H9 (cell line): Measurements from ENCODE around the gene CCDC82. TPM values are rescaled to one million over a fixed set of nuclear protein-coding genes. Genes with fewer than 3 reads are reported as not detected.

Source experiments
- DNase-seq: peaks from one replicate; pipeline ENCODE4 v3.0.0-alpha.2; 2017
- H2AFZ ChIP-seq: one replicate; pipeline ENCODE4 v1.6.1; 2013; ENCODE audit warnings: mild to moderate bottlenecking, low read length, control low read depth, moderate library complexity
- H2AK5ac ChIP-seq: 2 replicates; pipeline ENCODE4 v1.6.1; 2013; ENCODE audit warnings: low read length, control low read depth, mixed read lengths; ENCODE audit not compliant: insufficient read length
- H2BK120ac ChIP-seq: one replicate; pipeline ENCODE4 v1.6.1; 2013; ENCODE audit warnings: low read depth, mild to moderate bottlenecking, low read length, control low read depth, inconsistent platforms; ENCODE audit not compliant: poor library complexity, severe bottlenecking
- H2BK12ac ChIP-seq: 2 replicates; pipeline ENCODE4 v1.6.1; 2013; ENCODE audit warnings: low read length, control low read depth, mixed read lengths, low read depth; ENCODE audit not compliant: insufficient read length
- H2BK15ac ChIP-seq: 2 replicates; pipeline ENCODE4 v1.6.1; 2013; ENCODE audit warnings: low read depth, low read length, control low read depth
- H2BK20ac ChIP-seq: one replicate; pipeline ENCODE4 v1.6.1; 2013; ENCODE audit warnings: low read depth, mild to moderate bottlenecking, low read length, control low read depth, inconsistent platforms; ENCODE audit not compliant: poor library complexity, severe bottlenecking
- H2BK5ac ChIP-seq: 2 replicates; pipeline ENCODE4 v1.6.1; 2013; ENCODE audit warnings: low read length, control low read depth, mixed read lengths; ENCODE audit not compliant: insufficient read length
- H3K14ac ChIP-seq: 2 replicates; pipeline ENCODE4 v1.6.1; 2013; ENCODE audit warnings: low read length, control low read depth; ENCODE audit not compliant: insufficient read depth
- H3K18ac ChIP-seq: 2 replicates; pipeline ENCODE4 v1.6.1; 2013; ENCODE audit warnings: low read depth, mild to moderate bottlenecking, mixed read lengths, low read length, control low read depth; ENCODE audit not compliant: insufficient read length
- H3K23ac ChIP-seq: 2 replicates; pipeline ENCODE4 v1.6.1; 2013; ENCODE audit warnings: low read length, control low read depth, mixed read lengths, low read depth; ENCODE audit not compliant: insufficient read length
- H3K23me2 ChIP-seq: 2 replicates; pipeline ENCODE4 v1.6.1; 2013; ENCODE audit warnings: low read depth, mild to moderate bottlenecking, mixed read lengths, low read length, control low read depth; ENCODE audit not compliant: insufficient read length, poor library complexity, severe bottlenecking
- H3K27ac ChIP-seq: 2 replicates; pipeline ENCODE4 v1.5.1; 2013; ENCODE audit warnings: low read length, control low read depth, mixed read lengths, low read depth; ENCODE audit not compliant: insufficient read length
- H3K27me3 ChIP-seq: 2 replicates; pipeline ENCODE4 v1.6.1; 2013; ENCODE audit warnings: low read length, control low read depth, inconsistent platforms; ENCODE audit not compliant: insufficient read depth
- H3K4ac ChIP-seq: 2 replicates; pipeline ENCODE4 v1.6.1; 2013; ENCODE audit warnings: low read depth, mild to moderate bottlenecking, control low read depth, inconsistent platforms, low read length, moderate library complexity
- H3K4me1 ChIP-seq: 2 replicates; pipeline ENCODE4 v1.6.1; 2013; ENCODE audit warnings: low read length, control low read depth, inconsistent platforms; ENCODE audit not compliant: insufficient read depth
- H3K4me2 ChIP-seq: 2 replicates; pipeline ENCODE4 v1.6.1; 2013; ENCODE audit warnings: low read length, control low read depth, mixed read lengths; ENCODE audit not compliant: insufficient read length, insufficient read depth
- H3K56ac ChIP-seq: 2 replicates; pipeline ENCODE4 v1.6.1; 2013; ENCODE audit warnings: low read depth, mild to moderate bottlenecking, mixed read lengths, low read length, control low read depth; ENCODE audit not compliant: insufficient read length
- H3K79me1 ChIP-seq: 2 replicates; pipeline ENCODE4 v1.6.1; 2013; ENCODE audit warnings: low read depth, mild to moderate bottlenecking, moderate library complexity, low read length, control low read depth, inconsistent platforms; ENCODE audit not compliant: insufficient read depth, poor library complexity, severe bottlenecking
- H3K79me2 ChIP-seq: 2 replicates; pipeline ENCODE4 v1.6.1; 2013; ENCODE audit warnings: low read length, control low read depth, inconsistent platforms; ENCODE audit not compliant: insufficient read depth
- H3K9ac ChIP-seq: 2 replicates; pipeline ENCODE4 v1.6.1; 2013; ENCODE audit warnings: low read length, control low read depth, mixed read lengths; ENCODE audit not compliant: insufficient read length; ENCODE audit errors: extremely low read depth
- H3K9me3 ChIP-seq: one replicate; pipeline ENCODE4 v1.6.1; 2013; ENCODE audit warnings: low read depth, low read length, inconsistent platforms; ENCODE audit not compliant: control insufficient read depth
- H3T11ph ChIP-seq: one replicate; pipeline ENCODE4 v1.6.1; 2013; ENCODE audit warnings: mild to moderate bottlenecking, low read length, control low read depth, inconsistent platforms
- H4K20me1 ChIP-seq: one replicate; pipeline ENCODE4 v1.6.1; 2013; ENCODE audit not compliant: control insufficient read depth, insufficient read length, insufficient read depth
- H4K5ac ChIP-seq: 2 replicates; pipeline ENCODE4 v1.6.1; 2013; ENCODE audit warnings: low read depth, mild to moderate bottlenecking, mixed read lengths, low read length, control low read depth; ENCODE audit not compliant: insufficient read length
- H4K8ac ChIP-seq: replicated peaks from 2 replicates; pipeline ENCODE4 v1.6.1; 2013; ENCODE audit warnings: low read length, control low read depth, mixed read lengths, low read depth; ENCODE audit not compliant: insufficient read length
- H4K91ac ChIP-seq: 2 replicates; pipeline ENCODE4 v1.6.1; 2013; ENCODE audit warnings: low read depth, mild to moderate bottlenecking, moderate library complexity, mixed read lengths, low read length, control low read depth; ENCODE audit not compliant: insufficient read length
- H3K27ac Mint-ChIP-seq, 3 experiments: 2 replicates in 2 of 3; 3 replicates in 1 of 3; pipeline ENCODE4 v1.8.0; 2020 to 2021; ENCODE audit warnings: mixed read lengths in 3 of 3, mild to moderate bottlenecking in 1 of 3, moderate library complexity in 1 of 3
- H3K27me3 Mint-ChIP-seq: 2 replicates; pipeline ENCODE4 v1.8.0; 2021; ENCODE audit warnings: low read depth, mild to moderate bottlenecking, moderate library complexity, mixed read lengths
- H3K36me3 Mint-ChIP-seq, 3 experiments: 2 replicates in 2 of 3; 3 replicates in 1 of 3; pipeline ENCODE4 v1.8.0; 2020 to 2021; ENCODE audit warnings: low read depth in 3 of 3, mixed read lengths in 3 of 3; ENCODE audit not compliant: insufficient read depth in 1 of 3
- H3K4me1 Mint-ChIP-seq, 2 experiments: 2 replicates each; pipeline ENCODE4 v1.8.0; 2020; ENCODE audit warnings: mixed read lengths in 2 of 2
- H3K4me3 Mint-ChIP-seq, 2 experiments: 2 replicates in 1 of 2; 3 replicates in 1 of 2; pipeline ENCODE4 v1.8.0; 2020 to 2021; ENCODE audit warnings: mild to moderate bottlenecking in 2 of 2, mixed read lengths in 2 of 2, moderate library complexity in 1 of 2
- H3K9me3 Mint-ChIP-seq, 2 experiments: 2 replicates in 1 of 2; 3 replicates in 1 of 2; pipeline ENCODE4 v1.8.0; 2020; ENCODE audit warnings: mild to moderate bottlenecking in 2 of 2, mixed read lengths in 2 of 2, moderate library complexity in 1 of 2
- CTCF ChIP-seq: fragments of 200-600 bp; sonication (generic); conservative IDR thresholded peaks from 3 replicates; pipeline ENCODE4 v1.8.0; 2021; ENCODE audit warnings: antibody characterized with exemption, mild to moderate bottlenecking
- WGBS: extraction: QIAGEN DNeasy Blood & Tissue Kit; methylation state at CpG from one replicate; pipeline ENCODE4 v1.1.7; 2013; ENCODE audit warnings: missing lambda C conversion rate, low lambda C conversion rate, mixed read lengths; ENCODE audit not compliant: insufficient read length; ENCODE audit errors: extremely low coverage; 5-methylcytosine and 5-hydroxymethylcytosine counted together
- total RNA-seq: library from RNA; stranded (reverse); gene quantifications from 2 replicates; pipeline ENCODE4 v1.2.1, GENCODE V29; 2021

CCDC82 gene
- total RNA-seq, 1 experiment from 2014 or later, result 17.4 TPM

- Mint-ChIP-seq H3K27ac (peak overlapping the region in 1 of 3 experiments; percentile 66; a peak in 1 of 7 replicates), H3K4me1 (no peaks in the 10 kb centered on the region; a peak in 1 of 4 replicates), H3K36me3 (peaks cover 0 to 9% (median 0%) of the 10 kb centered on the region in 3 experiments; a peak in 3 of 7 replicates), H3K4me3 (no peak overlapping the region), H3K9me3 (no peaks in the 10 kb centered on the region), H3K27me3 (no peaks in the 10 kb centered on the region)
- Histone ChIP-seq H4K91ac (no peak overlapping the region), H3K18ac (no peak overlapping the region), H2AK5ac (no peak overlapping the region), H3K4ac (no peak overlapping the region), H2BK20ac (no peak overlapping the region), H3K79me2 (no peaks in the 10 kb centered on the region), H3K4me2 (no peak overlapping the region), H4K5ac (no peak overlapping the region), H3K14ac (no peak overlapping the region), H4K20me1 (no peaks in the 10 kb centered on the region), H3K79me1 (no peaks in the 10 kb centered on the region), H3K23ac (no peak overlapping the region), H4K8ac (no peak overlapping the region), H3K27me3 (no peaks in the 10 kb centered on the region), H3K9me3 (no peaks in the 10 kb centered on the region), H3K23me2 (no peaks in the 10 kb centered on the region), H2AFZ (no peak overlapping the region), H2BK5ac (no peak overlapping the region), H3T11ph (no peak overlapping the region), H3K56ac (no peak overlapping the region), H2BK120ac (no peak overlapping the region), H2BK12ac (no peak overlapping the region), H3K27ac (no peak overlapping the region), H2BK15ac (no peak overlapping the region), H3K4me1 (no peaks in the 10 kb centered on the region; the same call in 1 of the 2 replicates), H3K9ac (no peak overlapping the region)
- no peak for TF ChIP-seq CTCF
- DNase-seq, result no peak
- WGBS, result no CpG with 5 or more reads among the region's 3 CpGs
Observed at GRCh38 chr11:96358321-96358720, 31.4 kb downstream of the CCDC82 start.
